HG02763 (cell line): Measurements from ENCODE around the gene GLP2R.
"Not testable (repeated sequence)": the region's sequence is repeated elsewhere in the genome, so short reads cannot be mapped to it uniquely, and the experiment has no call there.

ENCODE experiments used
- ATAC-seq: cut with Tn5 transposase; IDR thresholded peaks from one replicate; pipeline ENCODE4 v1.9.1; 2021; ENCODE audit warnings: mild to moderate bottlenecking, moderate library complexity; ENCODE audit not compliant: unreplicated experiment

The GLP2R gene, protein sequence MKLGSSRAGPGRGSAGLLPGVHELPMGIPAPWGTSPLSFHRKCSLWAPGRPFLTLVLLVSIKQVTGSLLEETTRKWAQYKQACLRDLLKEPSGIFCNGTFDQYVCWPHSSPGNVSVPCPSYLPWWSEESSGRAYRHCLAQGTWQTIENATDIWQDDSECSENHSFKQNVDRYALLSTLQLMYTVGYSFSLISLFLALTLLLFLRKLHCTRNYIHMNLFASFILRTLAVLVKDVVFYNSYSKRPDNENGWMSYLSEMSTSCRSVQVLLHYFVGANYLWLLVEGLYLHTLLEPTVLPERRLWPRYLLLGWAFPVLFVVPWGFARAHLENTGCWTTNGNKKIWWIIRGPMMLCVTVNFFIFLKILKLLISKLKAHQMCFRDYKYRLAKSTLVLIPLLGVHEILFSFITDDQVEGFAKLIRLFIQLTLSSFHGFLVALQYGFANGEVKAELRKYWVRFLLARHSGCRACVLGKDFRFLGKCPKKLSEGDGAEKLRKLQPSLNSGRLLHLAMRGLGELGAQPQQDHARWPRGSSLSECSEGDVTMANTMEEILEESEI

DNA sequence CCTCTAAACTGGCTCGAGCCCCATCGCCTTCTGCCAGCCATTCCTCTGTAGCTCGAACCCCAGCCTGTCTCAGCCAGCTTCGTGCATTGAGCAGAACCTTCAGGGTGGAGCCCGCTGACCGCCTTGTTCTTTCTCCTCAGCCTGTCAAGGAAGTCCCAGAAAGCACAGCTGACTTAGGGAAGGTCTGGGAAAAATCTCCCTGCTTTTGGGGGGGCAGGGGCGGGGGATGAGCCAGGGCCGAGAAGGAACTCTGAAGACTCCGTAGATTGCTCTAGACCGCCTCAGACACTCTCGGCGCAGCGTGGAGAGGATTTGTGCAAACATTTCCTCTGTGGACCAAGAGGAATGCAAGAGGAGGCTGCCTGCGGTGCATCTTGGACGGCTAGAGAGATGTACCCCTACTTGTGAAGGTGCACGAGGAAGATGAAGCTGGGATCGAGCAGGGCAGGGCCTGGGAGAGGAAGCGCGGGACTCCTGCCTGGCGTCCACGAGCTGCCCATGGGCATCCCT is at the start of gene GLP2R:
Gene GLP2R (plus strand): TSS at position 284 of the 510 bp plus-strand sequence. CDS start 140 bp downstream, at position 424.
- no peak for ATAC-seq

DNA sequence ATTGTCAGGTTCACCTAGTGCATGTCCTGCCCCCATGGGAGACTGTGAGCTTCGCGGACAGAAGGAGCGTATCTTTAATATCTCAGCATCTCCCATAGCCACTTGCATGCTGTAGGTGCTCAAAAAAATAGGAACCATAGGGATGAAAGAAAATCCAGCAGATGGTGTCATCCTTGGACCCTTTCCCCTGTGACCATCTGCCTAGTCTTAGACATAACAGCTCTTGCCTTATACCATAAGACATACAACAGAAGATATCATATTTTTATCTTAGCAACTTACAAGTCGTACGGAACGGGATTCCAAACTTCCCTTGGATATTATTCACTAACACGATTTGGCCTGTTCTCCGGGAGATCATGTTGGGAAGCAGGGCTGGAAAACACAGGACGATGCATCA is 48.8 kb upstream of the GLP2R start:
- no peak for ATAC-seq

DNA sequence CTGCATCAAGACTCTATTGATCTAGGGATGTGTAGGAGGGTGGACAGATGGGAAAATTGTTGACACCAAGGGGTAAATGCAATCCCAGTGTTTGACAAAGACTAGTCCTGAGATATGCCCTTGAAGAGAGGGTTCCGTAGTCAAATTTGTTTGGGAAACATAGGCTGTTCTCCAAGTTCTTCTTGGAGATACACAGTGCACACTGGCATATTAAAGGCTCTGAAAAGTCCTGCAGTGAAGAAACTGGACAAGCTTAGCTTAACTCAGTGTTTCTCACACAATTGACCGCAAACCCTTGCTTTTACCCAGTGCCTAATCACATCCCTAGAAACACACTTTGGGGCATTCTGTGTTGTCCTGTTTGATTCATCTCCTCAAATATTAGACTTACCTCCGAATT is 45.2 kb upstream of the GLP2R start:
- ATAC-seq = no peak

DNA sequence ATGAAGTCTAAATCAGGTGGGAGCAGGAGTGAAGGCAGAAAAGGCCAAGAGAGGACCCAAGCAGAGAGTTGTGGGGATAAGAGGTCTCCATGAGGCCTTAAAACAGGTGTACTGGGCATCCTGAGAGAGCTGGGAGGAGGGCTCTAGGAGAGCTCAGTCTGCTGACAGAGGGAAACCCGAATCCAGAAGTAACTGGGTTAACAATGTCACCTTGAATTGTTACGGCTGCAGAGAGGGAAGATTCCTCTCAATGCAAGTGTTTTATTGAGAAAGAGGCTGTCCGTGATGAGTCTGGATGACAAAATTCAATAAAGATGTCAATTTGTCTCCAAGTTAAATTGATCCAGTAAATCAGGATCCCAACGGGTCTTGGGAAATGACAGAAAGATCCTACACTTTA is 42.7 kb upstream of the GLP2R start:
- ATAC-seq = no peak

DNA sequence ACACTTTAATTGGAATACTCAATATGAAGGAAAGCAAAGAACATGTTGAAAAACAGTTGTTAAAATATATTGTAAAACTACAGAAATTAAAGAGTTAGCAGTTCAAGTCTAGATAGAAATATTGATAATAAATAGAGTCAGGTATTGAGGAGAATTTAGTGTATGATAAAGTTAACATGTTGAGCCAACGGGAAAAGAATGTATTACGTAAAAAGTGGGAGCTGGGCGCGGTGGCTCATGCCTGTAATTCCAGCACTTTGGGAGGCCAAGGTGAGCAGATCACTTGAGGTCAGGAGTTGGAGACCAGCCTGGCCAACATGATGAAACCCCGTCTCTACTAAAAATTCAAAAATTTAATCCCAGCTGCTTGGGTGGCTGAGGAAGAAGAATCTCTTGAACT is 42.3 kb upstream of the GLP2R start:
- ATAC-seq = not testable (repeated sequence)

DNA sequence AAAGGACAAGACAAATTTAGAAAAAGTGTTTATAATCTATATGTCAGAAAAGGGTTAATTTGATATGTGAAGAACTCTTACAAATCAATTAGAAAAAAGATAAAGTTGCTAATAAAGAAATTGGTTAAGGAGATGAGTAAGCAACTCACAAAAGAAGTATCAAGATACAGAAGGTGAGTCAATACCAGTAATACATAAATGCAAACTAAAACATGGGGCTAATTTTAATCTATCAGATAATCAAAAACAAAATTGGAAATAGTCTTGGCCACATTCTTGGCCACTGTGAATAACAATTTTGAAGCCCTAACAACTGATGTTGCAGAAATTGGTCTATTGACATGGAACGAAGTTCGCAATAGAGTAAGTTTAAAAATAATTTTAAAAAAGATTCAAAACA is 41.2 kb upstream of the GLP2R start:
- no peak for ATAC-seq

DNA sequence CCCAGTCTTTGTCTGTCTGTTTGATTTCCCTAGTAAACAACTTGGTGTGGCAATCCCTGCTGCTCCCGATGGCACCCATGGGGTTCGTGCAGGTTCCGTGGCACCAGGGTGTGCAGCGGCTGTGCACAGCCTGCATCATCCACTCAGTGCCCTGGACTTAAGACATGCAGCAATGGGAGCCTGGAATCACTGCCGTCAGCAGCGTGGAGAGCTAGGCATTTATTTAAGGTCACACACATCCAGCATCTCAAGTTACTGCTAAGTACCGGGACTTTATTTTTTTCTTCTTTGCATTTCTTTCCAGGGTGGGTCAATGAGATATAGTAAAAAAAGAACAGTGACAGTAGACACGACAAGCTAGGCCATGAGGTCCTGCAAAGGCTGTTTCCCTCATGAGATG is 37.1 kb upstream of the GLP2R start:
- ATAC-seq = no peak

DNA sequence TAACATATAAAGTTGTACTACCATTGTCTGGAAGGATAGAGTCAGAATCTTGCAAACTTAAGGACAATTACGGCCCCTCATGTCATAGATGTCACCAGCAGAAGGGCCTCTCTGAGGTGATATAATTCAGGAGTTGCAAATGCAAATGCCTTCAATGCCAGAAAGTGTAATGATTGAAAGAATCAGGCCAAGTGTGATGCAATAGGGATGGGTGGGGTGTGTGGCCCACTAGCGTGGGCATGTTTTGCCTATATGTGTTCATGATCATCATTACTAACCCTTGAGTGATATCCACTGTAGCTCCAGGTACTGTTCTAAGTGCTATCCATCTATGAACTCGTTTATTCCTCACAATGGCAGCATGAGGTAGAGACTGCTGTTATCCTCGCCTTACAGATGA is 35.4 kb upstream of the GLP2R start:
- ATAC-seq = no peak

DNA sequence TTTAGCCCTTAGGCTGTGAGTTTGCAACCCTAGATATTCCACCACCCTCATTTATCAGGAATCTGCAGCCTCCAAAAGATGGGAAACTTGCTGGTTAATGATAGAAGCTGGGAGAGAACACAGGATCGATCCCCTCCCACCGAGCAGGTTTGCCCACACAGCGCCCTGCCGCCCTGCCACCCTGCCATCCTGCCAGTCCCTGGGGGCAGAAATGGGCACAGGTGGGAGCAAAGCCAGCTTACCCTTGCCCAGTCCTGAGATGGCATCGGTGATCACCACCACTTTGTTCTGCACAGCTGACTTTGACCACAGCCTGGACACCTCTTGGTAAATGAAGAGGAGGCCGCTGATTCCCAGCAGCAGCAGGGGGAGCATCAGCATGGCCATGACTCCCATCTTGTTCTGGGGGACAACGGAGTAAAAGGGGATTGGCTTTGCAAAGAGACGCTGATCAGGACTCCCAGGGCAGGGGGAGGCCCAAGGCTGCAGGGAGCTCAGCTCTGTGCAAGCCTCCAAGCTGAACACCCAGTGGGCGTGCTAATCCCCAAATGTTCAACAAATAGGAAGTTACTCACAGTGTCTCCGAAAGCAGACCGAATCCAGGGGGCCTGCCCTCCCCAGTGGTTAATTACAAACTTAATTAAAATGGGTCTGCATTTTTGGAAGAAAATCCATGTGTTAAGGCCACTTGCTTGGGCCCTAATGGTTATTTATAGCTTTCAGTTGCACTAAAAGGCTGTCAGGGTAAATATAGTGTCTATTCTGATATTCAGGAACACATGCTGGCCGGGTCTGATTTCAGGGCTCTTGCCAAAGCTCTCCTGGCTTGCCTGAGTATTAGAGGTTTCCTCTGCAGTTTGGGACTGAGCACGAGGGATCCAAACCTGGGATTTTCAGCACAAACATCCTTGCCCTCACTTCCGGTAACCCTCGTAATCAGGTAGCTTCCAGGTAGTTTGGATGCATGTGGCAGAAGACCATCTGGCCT is 34.5 kb upstream of the GLP2R start, which contains the start of gene DHRS7C:
Gene DHRS7C (minus strand): TSS at position 704 of the 988 bp plus-strand sequence. CDS start 308 bp downstream, at position 396.
- ATAC-seq = no peak

DNA sequence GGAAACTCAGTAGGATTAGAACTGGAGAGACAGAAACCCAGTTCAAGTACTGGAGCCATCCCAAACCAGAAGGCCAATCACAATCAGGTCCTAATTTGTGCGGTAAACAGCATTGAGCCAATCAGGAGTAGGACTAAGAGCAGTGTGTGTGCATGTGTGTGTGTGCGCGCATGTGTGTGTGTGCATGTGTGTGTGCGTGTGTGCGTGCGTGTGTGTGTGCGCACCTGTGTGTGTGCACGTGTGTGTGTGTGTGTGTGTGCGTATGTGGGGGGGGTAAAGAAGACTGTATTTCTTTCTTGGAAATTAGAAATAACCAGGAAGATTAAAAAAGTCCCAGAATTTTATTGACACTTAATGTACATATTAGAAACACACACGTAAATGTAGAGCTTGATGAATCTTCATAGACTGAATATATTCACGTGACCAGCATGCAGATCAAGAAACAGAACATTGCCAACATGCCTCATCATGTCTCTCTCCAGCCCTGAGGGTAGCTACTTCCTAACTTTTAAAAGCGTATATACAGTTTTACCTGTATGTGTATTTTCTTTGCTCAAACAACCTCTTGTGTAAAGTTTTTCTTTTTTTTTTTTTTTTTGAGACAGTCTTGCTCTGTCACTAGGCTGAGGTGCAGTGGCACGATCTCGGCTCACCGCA is 33.4 kb upstream of the GLP2R start:
- ATAC-seq = no peak

DNA sequence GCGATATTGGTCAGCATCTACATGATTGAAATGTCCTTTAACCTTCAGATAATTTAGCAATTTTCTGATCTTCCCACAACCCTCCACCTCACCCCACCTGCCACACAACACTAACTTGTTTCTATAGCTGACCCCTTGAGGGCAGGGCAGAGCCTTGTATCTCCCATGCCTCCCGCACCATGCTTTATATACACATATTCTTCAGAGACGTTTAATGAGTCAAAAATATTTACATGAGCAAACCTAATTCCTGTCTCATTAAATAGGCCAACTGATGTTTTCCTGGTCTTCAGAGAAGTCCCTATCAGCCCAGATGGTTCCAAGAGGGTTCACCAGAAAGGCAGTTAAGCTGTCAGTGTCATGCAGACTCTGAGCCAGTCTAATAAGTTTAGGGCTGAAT is 27.7 kb upstream of the GLP2R start:
- no peak for ATAC-seq

DNA sequence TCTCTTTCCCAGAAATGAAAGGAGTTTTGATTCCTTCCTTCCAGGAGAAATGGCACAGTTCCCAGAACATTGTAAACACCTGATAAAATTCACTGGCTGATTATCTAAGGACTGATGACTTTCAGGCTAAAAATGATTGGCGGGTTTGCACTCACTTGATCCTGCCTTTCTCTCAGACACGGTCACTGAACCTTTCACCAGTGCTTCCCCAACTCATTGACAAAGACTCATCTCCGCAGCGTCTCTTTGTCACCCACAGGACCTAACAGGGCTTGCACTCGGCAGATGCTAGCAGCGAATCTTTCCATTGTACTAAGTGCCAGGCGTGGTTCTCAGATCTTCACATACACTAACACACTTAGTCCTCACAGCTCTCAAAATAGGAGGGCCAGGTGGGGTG is 27.0 kb upstream of the GLP2R start:
- no peak for ATAC-seq

DNA sequence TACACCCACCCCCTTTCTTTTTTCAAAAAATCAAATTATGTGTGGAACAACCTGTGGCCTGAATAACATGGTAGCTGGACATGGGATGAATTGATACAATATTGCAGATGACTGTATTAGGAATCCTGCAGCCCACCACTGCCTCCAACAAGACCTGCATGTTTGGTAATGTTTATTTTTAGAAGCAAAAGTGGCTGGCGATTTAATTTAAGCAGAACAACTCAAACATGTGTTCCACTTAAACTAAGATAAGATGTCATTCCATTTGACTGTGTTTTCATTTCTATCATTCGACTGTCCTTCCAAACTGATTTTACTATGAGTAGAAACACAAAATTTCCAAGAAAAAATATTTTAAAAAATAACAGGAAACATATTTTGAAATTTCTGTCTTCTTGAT is 24.2 kb upstream of the GLP2R start:
- ATAC-seq = no peak

DNA sequence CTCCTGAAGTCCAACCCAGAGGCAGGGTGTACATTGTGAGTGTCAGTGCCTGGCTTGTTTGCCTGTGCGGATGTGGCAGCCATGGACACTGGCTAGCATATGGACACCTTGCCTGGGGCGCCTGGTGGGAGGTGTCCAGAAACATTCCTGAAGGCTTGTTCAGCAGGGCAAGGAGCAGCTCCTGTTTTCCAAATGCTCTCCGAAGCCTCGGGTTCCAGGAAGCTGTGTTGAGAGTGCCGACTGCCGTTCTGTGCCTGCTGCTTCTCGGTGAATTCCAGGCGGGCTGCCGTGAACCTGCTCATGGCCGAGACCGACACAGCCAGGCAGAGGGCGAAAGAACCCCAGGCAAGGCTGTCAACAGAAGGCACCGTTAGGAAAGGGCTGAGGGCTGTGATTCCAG is 23.4 kb upstream of the GLP2R start:
- no peak for ATAC-seq

DNA sequence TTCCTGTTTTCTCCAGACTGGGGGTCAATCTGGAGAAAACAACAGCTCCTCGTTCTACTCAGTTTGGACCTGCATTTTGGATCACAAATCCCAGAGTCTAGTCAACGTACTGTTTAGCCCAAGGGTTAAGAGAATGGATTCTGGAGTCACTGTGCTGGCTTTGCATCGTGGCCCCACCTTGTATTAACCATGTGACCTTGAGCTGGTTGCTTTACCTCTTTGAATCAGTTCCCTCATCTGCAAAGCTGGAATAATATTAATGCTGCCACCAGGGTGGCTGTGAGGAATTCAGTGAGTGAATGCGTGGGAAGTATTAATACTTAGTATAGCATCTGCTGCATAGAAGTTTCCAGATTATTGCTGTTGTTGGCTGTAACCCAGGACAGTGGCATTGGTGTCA is 23.0 kb upstream of the GLP2R start:
- ATAC-seq = no peak

DNA sequence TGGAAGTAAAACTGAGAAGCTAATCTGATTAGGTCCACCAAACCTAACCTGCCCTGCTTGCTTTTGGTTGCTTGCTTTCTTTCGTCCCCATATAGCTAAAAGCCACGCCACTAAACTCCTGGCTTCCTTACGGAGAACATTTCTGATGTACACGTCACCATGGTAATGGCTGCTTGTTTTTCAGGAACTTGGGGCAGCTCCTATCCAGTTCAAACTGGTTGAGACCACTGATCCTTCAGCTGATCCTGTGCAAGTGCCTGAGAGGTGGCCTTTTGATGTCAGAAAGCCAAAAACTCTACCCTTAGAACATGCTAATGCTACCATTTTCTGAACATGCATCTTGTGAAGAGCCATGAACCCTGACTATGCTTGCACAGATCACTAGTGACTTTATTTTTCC is 20.0 kb upstream of the GLP2R start:
- no peak for ATAC-seq

DNA sequence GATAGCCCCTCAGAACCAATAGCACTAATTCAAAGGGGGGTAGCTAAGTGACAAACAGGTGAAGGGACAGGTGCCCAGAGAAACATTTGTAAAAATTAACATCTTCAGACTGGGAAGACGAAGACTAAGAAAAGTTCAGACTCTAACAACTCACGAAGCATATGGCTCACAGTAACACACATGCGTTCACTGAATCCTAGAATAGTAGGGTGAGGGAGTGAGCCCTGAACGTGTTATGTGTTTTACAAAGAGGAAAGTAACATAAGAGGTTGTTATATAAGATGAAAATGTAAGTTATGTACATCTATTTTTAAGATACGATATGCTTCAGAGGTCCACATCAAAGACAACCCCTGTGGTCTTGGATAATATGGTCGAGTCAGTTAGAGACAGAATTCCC is 19.0 kb upstream of the GLP2R start:
- ATAC-seq = no peak

DNA sequence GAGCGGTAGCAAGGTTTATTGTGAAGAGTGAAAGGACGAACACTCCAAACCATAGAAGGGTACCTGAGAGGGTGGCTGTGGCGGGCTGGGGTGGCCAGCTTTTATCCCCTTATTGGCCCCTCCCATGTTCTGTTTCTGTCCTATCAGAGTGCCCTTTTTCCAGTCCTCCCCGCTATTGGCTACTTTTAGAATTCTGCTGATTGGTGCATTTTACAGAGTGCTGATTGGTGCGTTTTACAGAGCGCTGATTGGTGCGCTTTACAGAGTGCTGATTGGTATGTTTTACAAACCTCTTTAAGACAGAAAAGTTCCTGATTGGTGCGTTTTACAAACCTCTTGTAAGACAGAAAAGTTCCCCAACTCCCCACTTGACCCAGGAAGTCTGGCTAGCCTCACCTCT is 16.3 kb upstream of the GLP2R start:
- no peak for ATAC-seq

DNA sequence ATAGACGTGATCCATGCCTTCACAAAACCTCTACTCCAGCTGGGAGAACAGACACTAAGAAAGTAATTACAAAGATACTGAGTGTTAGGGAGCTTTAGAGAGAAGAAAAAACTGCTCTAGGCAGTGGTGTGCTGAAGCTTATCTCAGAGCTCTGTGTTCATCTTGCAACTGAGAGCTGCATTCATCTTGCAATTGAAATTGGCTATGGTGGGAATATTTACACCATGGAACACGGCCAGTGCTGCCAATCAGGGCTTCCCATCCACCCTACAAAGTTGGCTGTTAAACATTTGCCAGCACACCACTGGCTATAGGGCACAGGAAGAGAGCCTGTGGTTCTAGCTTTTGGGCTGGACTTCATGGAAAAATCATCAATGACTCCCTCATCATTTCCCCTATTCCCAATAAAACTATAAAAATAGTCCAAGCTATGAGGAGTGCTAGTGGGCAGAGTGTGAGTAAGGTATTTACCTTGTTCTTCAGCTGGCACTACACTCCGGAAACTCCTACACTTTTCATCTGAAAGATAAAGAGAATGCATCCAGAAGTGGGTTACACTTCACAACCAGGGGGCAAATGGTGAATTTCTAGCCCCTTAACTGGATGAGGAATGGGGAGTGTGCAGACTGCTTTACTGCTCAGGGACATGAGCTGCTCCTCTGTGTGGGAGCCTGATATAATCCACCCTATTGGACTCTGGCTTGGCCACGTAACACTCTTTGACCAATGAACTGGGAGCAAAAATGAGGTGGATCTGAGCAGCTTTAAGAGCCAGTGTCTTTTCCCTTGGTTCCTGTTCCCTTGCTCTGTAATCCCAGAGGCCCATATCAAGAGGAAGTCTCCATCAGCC is 15.4 kb upstream of the GLP2R start:
- no peak for ATAC-seq

DNA sequence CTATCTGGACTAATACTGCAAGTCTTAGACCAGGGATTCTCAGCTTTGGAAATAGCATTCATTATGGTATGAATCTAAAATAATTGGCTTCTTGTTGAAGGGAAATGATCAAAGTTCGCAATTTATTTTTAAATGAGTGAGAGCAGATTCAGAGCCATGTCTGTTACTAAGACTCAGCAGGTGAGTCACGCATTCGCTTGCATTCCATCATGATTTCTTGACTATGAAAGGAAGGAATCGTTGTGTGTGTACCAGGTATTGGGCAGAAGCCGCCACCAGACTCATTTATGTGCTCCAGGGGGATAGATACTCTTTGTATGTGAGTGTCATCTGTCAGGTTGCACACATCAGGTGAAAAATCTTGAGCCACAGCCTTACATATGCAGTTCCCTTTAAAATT is 14.6 kb upstream of the GLP2R start:
- no peak for ATAC-seq
